H1 (cell line): Measurements from ENCODE around the gene BCL7B. TPM values are rescaled to one million over a fixed set of nuclear protein-coding genes. Genes with fewer than 3 reads are reported as not detected.

Experiments used
- CTCF ChIA-PET: fragments of 300-600 bp; sonication (Branson Sonifier 250); formaldehyde crosslinking; loops from one replicate; lab custom pipeline; 2021; ENCODE audit not compliant: partially characterized antibody; lab: Charles Lee
- POLR2A ChIA-PET: fragments of 300-600 bp; sonication (Branson Sonifier 250); formaldehyde crosslinking; loops from one replicate; lab custom pipeline; 2021; ENCODE audit warnings: inconsistent platforms; ENCODE audit not compliant: partially characterized antibody; lab: Charles Lee
- DNase-seq, 2 experiments: peaks; one replicate each; pipeline versions ENCODE4 v3.0.0 to v3.0.0-alpha.2; 2010 to 2022; ENCODE audit warnings: low spot score in 2 of 2, low read depth in 1 of 2, mixed read lengths in 1 of 2
- FAIRE-seq: peaks from 2 replicates; lab custom pipeline; 2011; peaks lifted over from hg19 to GRCh38; lab: Jason Lieb, UNC
- H2AFZ ChIP-seq: 2 replicates; pipeline ENCODE4 v1.8.1; 2012; ENCODE audit warnings: low read length, inconsistent platforms
- H2AK5ac ChIP-seq: 2 replicates; pipeline ENCODE4 v1.6.1; 2013; ENCODE audit warnings: low read depth, low read length
- H2BK120ac ChIP-seq: replicated peaks from 2 replicates; pipeline ENCODE3; 2013; ENCODE audit warnings: low read depth, low read length, inconsistent platforms
- H2BK12ac ChIP-seq: 2 replicates; pipeline ENCODE4 v1.6.1; 2013; ENCODE audit warnings: low read depth, low read length
- H2BK15ac ChIP-seq: 2 replicates; pipeline ENCODE4 v1.6.1; 2013; ENCODE audit warnings: low read length
- H2BK20ac ChIP-seq: 2 replicates; pipeline ENCODE4 v1.6.1; 2013; ENCODE audit warnings: low read length
- H2BK5ac ChIP-seq: 2 replicates; pipeline ENCODE4 v1.6.1; 2013; ENCODE audit warnings: low read depth, low read length
- H3K14ac ChIP-seq: 2 replicates; pipeline ENCODE4 v1.6.1; 2013; ENCODE audit warnings: inconsistent platforms; ENCODE audit not compliant: insufficient read length
- H3K18ac ChIP-seq: 2 replicates; pipeline ENCODE4 v1.6.1; 2013; ENCODE audit warnings: low read length; ENCODE audit errors: extremely low read depth
- H3K23ac ChIP-seq: 2 replicates; pipeline ENCODE4 v1.6.1; 2013; ENCODE audit warnings: inconsistent platforms; ENCODE audit not compliant: insufficient read length
- H3K23me2 ChIP-seq: 2 replicates; pipeline ENCODE4 v1.6.1; 2013; ENCODE audit warnings: low read depth, low read length
- H3K27ac ChIP-seq: 2 replicates; pipeline ENCODE4 v1.6.1; 2011; ENCODE audit warnings: low read depth, low read length, inconsistent platforms
- H3K27me3 ChIP-seq, 4 experiments: replicated peaks in 1 of 4; 1 replicate in 1 of 4; 2 replicates in 3 of 4; pipeline versions ENCODE4 v1.6.1 to v1.8.1; 2011 to 2013; ENCODE audit warnings: low read length in 3 of 4, mild to moderate bottlenecking in 3 of 4, inconsistent platforms in 2 of 4, mixed read lengths in 2 of 4, moderate library complexity in 1 of 4; ENCODE audit not compliant: control insufficient read depth in 3 of 4, insufficient read depth in 3 of 4; ENCODE audit errors: extremely low read depth in 1 of 4
- H3K36me3 ChIP-seq, 4 experiments: 2 replicates each; pipeline versions ENCODE4 v1.6.1 to v1.8.1; 2011 to 2013; ENCODE audit warnings: mild to moderate bottlenecking in 4 of 4, low read length in 3 of 4, moderate library complexity in 2 of 4, control low read depth in 1 of 4, inconsistent platforms in 1 of 4; ENCODE audit not compliant: insufficient read depth in 4 of 4, control insufficient read depth in 2 of 4
- H3K4ac ChIP-seq: replicated peaks from 2 replicates; pipeline ENCODE3; 2013; ENCODE audit warnings: low read length, low read depth, mixed read lengths, inconsistent platforms; ENCODE audit not compliant: insufficient read length
- H3K4me1 ChIP-seq, 4 experiments: replicated peaks in 1 of 4; 1 replicate in 1 of 4; 2 replicates in 3 of 4; pipeline versions ENCODE4 v1.6.1 to v1.8.1; 2011 to 2013; ENCODE audit warnings: low read length in 3 of 4, inconsistent platforms in 2 of 4, mixed read lengths in 1 of 4; ENCODE audit not compliant: insufficient read depth in 4 of 4, control insufficient read depth in 3 of 4
- H3K4me2 ChIP-seq, 2 experiments: 2 replicates each; pipeline versions ENCODE4 v1.6.1 to v1.8.1; 2011 to 2013; ENCODE audit warnings: low read depth in 2 of 2, low read length in 2 of 2, control low read depth in 1 of 2, inconsistent platforms in 1 of 2, mild to moderate bottlenecking in 1 of 2; ENCODE audit not compliant: insufficient read depth in 1 of 2
- H3K4me3 ChIP-seq, 4 experiments: fragments of 200-600, 300-600 bp in 1 of 4; sonication (generic), shearing (Covaris generic), sonication (Bioruptor Twin) in 1 of 4; 2 replicates each; pipeline versions ENCODE4 v1.5.1 to v1.8.1; 2011 to 2016; ENCODE audit warnings: low read length in 4 of 4, low read depth in 3 of 4, control low read depth in 2 of 4, inconsistent platforms in 2 of 4, mild to moderate bottlenecking in 2 of 4, mixed read lengths in 1 of 4, moderate library complexity in 1 of 4; ENCODE audit not compliant: insufficient read depth in 2 of 4; ENCODE audit errors: extremely low read depth in 1 of 4
- H3K56ac ChIP-seq: replicated peaks from 2 replicates; pipeline ENCODE3; 2013; ENCODE audit warnings: low read depth, mild to moderate bottlenecking, mixed read lengths, low read length, inconsistent platforms; ENCODE audit not compliant: insufficient read length
- H3K79me1 ChIP-seq: 2 replicates; pipeline ENCODE4 v1.6.1; 2013; ENCODE audit warnings: low read depth, low read length, control low read depth
- H3K79me2 ChIP-seq, 2 experiments: 2 replicates each; pipeline versions ENCODE4 v1.6.1 to v1.8.1; 2012 to 2013; ENCODE audit warnings: low read length in 2 of 2, mild to moderate bottlenecking in 2 of 2, inconsistent platforms in 1 of 2; ENCODE audit not compliant: insufficient read depth in 2 of 2, control insufficient read depth in 1 of 2
- H3K9ac ChIP-seq, 4 experiments: replicated peaks in 1 of 4; 1 replicate in 1 of 4; 2 replicates in 3 of 4; pipeline versions ENCODE4 v1.6.1 to v1.8.1; 2011 to 2013; ENCODE audit warnings: low read depth in 3 of 4, low read length in 3 of 4, control low read depth in 2 of 4, mild to moderate bottlenecking in 2 of 4, moderate library complexity in 2 of 4, inconsistent platforms in 1 of 4; ENCODE audit errors: extremely low read depth in 1 of 4
- H3K9me3 ChIP-seq, 2 experiments: 2 replicates each; pipeline versions ENCODE4 v1.6.1 to v1.8.1; 2012 to 2013; ENCODE audit warnings: mild to moderate bottlenecking in 2 of 2, moderate library complexity in 2 of 2, control low read depth in 1 of 2, inconsistent platforms in 1 of 2, low read depth in 1 of 2, low read length in 1 of 2, mixed read lengths in 1 of 2; ENCODE audit not compliant: insufficient read depth in 2 of 2
- H4K20me1 ChIP-seq, 2 experiments: replicated peaks in 1 of 2; 2 replicates each; pipeline versions ENCODE3 to v1.8.1; 2011 to 2013; ENCODE audit warnings: inconsistent platforms in 2 of 2, low read length in 2 of 2, mild to moderate bottlenecking in 1 of 2; ENCODE audit not compliant: insufficient read depth in 2 of 2, control insufficient read depth in 1 of 2
- H4K5ac ChIP-seq: 2 replicates; pipeline ENCODE4 v1.6.1; 2013; ENCODE audit warnings: low read length, low read depth, mixed read lengths, inconsistent platforms; ENCODE audit not compliant: insufficient read length
- H4K8ac ChIP-seq: 2 replicates; pipeline ENCODE4 v1.8.0; 2013; ENCODE audit warnings: mild to moderate bottlenecking, moderate library complexity, low read length, inconsistent platforms; ENCODE audit not compliant: insufficient read depth; ENCODE audit errors: extremely low read depth
- H4K91ac ChIP-seq: replicated peaks from 2 replicates; pipeline ENCODE3; 2013; ENCODE audit warnings: low read length, mixed read lengths, inconsistent platforms; ENCODE audit not compliant: insufficient read length
- KDM5A ChIP-seq: fragments of 200-600 bp; IDR thresholded peaks from 2 replicates; pipeline ENCODE4 v1.7.1; 2012; ENCODE audit warnings: mild to moderate bottlenecking, low read length, inconsistent platforms, mixed read lengths
- MAFK ChIP-seq: IDR thresholded peaks from 2 replicates; pipeline ENCODE4 v1.6.1; 2012; ENCODE audit warnings: low read depth, mild to moderate bottlenecking, improper control_type of control experiment, low read length
- RAD21 ChIP-seq, 2 experiments: IDR thresholded peaks in 1 of 2; conservative IDR thresholded peaks in 1 of 2; 2 replicates each; pipeline ENCODE4 v1.6.1; 2011; ENCODE audit warnings: low read depth in 2 of 2, low read length in 2 of 2, improper control_type of control experiment in 1 of 2, inconsistent platforms in 1 of 2, mild to moderate bottlenecking in 1 of 2, moderate library complexity in 1 of 2
- TEAD4 ChIP-seq: IDR thresholded peaks from 2 replicates; pipeline ENCODE4 v1.6.1; 2012; ENCODE audit warnings: low read depth, low read length, inconsistent platforms, mixed read lengths
- WGBS, 2 experiments: shearing (Covaris generic) in 1 of 2; methylation state at CpG; one replicate each; pipeline versions ENCODE4 v1.1.6 to v1.1.7; 2013 to 2015; ENCODE audit warnings: low lambda C conversion rate in 2 of 2, mixed read lengths in 2 of 2, inconsistent platforms in 1 of 2, low coverage in 1 of 2, missing lambda C conversion rate in 1 of 2; ENCODE audit not compliant: insufficient replicate concordance in 2 of 2, insufficient coverage in 1 of 2, insufficient read length in 1 of 2; ENCODE audit errors: extremely low coverage in 1 of 2, missing lambda C conversion rate in 1 of 2; 5-methylcytosine and 5-hydroxymethylcytosine counted together
- polyA plus RNA-seq, 7 experiments: library from polyadenylated mRNA; depleted of rRNA in 3 of 7; stranded (reverse) in 5 of 7; unstranded in 2 of 7; fragments of >200 nt in 5 of 7; fragments of 200-250 nt in 2 of 7; gene quantifications; 1 replicate in 5 of 7; 2 replicates in 1 of 7; 4 replicates in 1 of 7; pipeline versions ENCODE4 v1.2.1 to v1.2.3, GENCODE V29; 2011 to 2013; ENCODE audit warnings: missing spikeins in 2 of 7, mixed read lengths in 2 of 7
- total RNA-seq: library from RNA; stranded (reverse); fragmentation: NEBNext Ultra II Directional; extraction: Animal tissue kit (Norgen Biotek cat#: 25700); gene quantifications from 2 replicates; pipeline ENCODE4 v1.2.1, GENCODE V29; 2021
- TF ChIP-seq, protein P1 (sequence below): IDR thresholded peaks from 2 replicates; pipeline ENCODE4 v1.6.1; 2011; ENCODE audit warnings: low read length, improper control_type of control experiment

The BCL7B gene
- total and polyA plus RNA-seq, 2 of the 8 experiments (the other 6 are each of a cell fraction or from before 2014, with no cell fraction given): 24.9 to 44.6 TPM

DNA sequence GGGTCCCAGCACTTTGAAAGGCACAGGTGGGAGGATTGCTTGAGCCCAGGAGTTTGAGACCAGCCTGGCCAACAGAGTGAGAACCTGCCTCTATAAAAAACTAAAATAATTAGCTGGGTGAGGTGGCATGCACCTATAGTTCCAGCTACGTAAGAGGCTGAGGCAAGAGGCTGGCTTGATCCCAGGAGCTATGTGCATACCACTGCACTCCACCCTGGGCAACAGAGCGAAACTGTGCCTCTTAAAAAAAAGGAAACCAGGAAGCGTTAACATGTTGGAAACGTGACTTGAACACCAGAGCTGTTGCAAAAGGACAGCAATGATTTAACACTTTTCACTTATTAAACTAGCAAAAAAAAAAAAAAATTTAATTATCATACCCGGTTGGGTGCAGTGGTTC is 48.0 kb downstream of the BCL7B start:
- Histone ChIP-seq H2AFZ (no peak overlapping the region), H2BK15ac (no peak overlapping the region), H2BK120ac (no peak overlapping the region), H3K14ac (no peak overlapping the region), H3K23ac (no peak overlapping the region), H2BK20ac (no peak overlapping the region), H3K9ac (no peak overlapping the region), H4K5ac (no peak overlapping the region), H3K27me3 (no peaks in the 10 kb centered on the region), H3K4me1 (no peaks in the 10 kb centered on the region), H3K4me3 (no peak overlapping the region), H3K79me1 (no peaks in the 10 kb centered on the region; the same call in 1 of the 2 replicates), H4K20me1 (peaks cover 4 to 18% of the 10 kb centered on the region in 2 experiments), H3K27ac (no peak overlapping the region), H3K56ac (no peak overlapping the region), H3K4me2 (no peak overlapping the region), H3K9me3 (no peaks in the 10 kb centered on the region), H2AK5ac (no peak overlapping the region), H3K79me2 (peaks cover 6 to 61% of the 10 kb centered on the region in 2 experiments), H2BK5ac (no peak overlapping the region), H3K4ac (no peak overlapping the region), H3K23me2 (no peaks in the 10 kb centered on the region), H3K18ac (no peak overlapping the region), H4K91ac (no peak overlapping the region), H3K36me3 (peaks cover 14 to 83% (median 53%) of the 10 kb centered on the region in 4 experiments), H2BK12ac (no peak overlapping the region), H4K8ac (no peak overlapping the region; the same call in 1 of the 2 replicates)
- WGBS, 2 experiments: 93% methylated on average over 5 of the region's 5 CpGs; no CpG with 5 or more reads in 1 of the 2 experiments
- FAIRE-seq (no peak), DNase-seq (no peak)
- ChIA-PET POLR2A (interaction anchor here (8.6 kb wide), 1 partner anchor 11 kb away, joined by 55 read pairs; the partner anchor contains the start of gene BAZ1B), CTCF (interaction anchor here (0.9 kb wide), 1 partner anchor 396 kb away, joined by 4 read pairs; no protein-coding TSS in a partner anchor)
- TF ChIP-seq TEAD4: no peak
- TF ChIP-seq, protein P1, sequence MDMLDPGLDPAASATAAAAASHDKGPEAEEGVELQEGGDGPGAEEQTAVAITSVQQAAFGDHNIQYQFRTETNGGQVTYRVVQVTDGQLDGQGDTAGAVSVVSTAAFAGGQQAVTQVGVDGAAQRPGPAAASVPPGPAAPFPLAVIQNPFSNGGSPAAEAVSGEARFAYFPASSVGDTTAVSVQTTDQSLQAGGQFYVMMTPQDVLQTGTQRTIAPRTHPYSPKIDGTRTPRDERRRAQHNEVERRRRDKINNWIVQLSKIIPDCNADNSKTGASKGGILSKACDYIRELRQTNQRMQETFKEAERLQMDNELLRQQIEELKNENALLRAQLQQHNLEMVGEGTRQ: no peak
- no peak for TF ChIP-seq KDM5A
- TF ChIP-seq MAFK: no peak
- no peak for TF ChIP-seq RAD21 (IDR thresholded peaks at IDR 0.05 in 1 of 2, conservative IDR thresholded peaks at IDR 0.05 in 1 of 2; ENCODE audit: low read depth in 2 of 2, low read length in 2 of 2)
